ENCODE results near the gene MAP1LC3A.

The MAP1LC3A gene

GRCh38 chr20:34583544-34583943, 25.0 kb downstream of the MAP1LC3A start:
- TF ChIP-seq POLR2A (IDR thresholded peaks at IDR 0.05; ENCODE audit: extremely low read depth, insufficient read length) (no peak), MYC (IDR thresholded peaks at IDR 0.05; ENCODE audit: low read depth, low read length) (no peak), MAX (IDR thresholded peaks at IDR 0.05; ENCODE audit: low read depth, low read length) (no peak), CTCF (IDR thresholded peaks at IDR 0.05; ENCODE audit: low read depth, low read length) (no peak)

GRCh38 chr20:34585019-34585418, 26.5 kb downstream of the MAP1LC3A start:
- TF ChIP-seq CTCF (IDR thresholded peaks at IDR 0.05; ENCODE audit: low read depth, low read length) (no peak), MAX (IDR thresholded peaks at IDR 0.05; ENCODE audit: low read depth, low read length) (no peak), POLR2A (IDR thresholded peaks at IDR 0.05; ENCODE audit: extremely low read depth, insufficient read length) (no peak), MYC (IDR thresholded peaks at IDR 0.05; ENCODE audit: low read depth, low read length) (no peak)
- DNase-seq (ENCODE audit: low read depth), result no peak

More at GRCh38 chr20:34583544-34583943, 25.0 kb downstream of the MAP1LC3A start:
- H3K4me3 ChIP-seq (ENCODE audit: low read depth, low read length), result no peak overlapping the region
- no peak for DNase-seq (ENCODE audit: low read depth)

GRCh38 chr20:34586488-34587163, 28.1 kb downstream of the MAP1LC3A start:
- DNase-seq (ENCODE audit: low read depth), result no peak
- no peak for TF ChIP-seq MAX (IDR thresholded peaks at IDR 0.05; ENCODE audit: low read depth, low read length)
- no peak for TF ChIP-seq CTCF (IDR thresholded peaks at IDR 0.05; ENCODE audit: low read depth, low read length)
- TF ChIP-seq MYC (IDR thresholded peaks at IDR 0.05; ENCODE audit: low read depth, low read length), result no peak
- TF ChIP-seq POLR2A (IDR thresholded peaks at IDR 0.05; ENCODE audit: extremely low read depth, insufficient read length), result no peak

More at GRCh38 chr20:34585019-34585418, 26.5 kb downstream of the MAP1LC3A start:
- H3K4me3 ChIP-seq (ENCODE audit: low read depth, low read length), result no peak overlapping the region

GRCh38 chr20:34595377-34596184, 37.1 kb downstream of the MAP1LC3A start:
- TF ChIP-seq MAX (IDR thresholded peaks at IDR 0.05; ENCODE audit: low read depth, low read length), result no peak
- no peak for TF ChIP-seq CTCF (IDR thresholded peaks at IDR 0.05; ENCODE audit: low read depth, low read length)
- no peak for TF ChIP-seq POLR2A (IDR thresholded peaks at IDR 0.05; ENCODE audit: extremely low read depth, insufficient read length)
- TF ChIP-seq MYC (IDR thresholded peaks at IDR 0.05; ENCODE audit: low read depth, low read length), result no peak
- H3K4me3 ChIP-seq (ENCODE audit: low read depth, low read length), result no peak overlapping the region
- DNase-seq (ENCODE audit: low read depth), result no peak

More at GRCh38 chr20:34586488-34587163, 28.1 kb downstream of the MAP1LC3A start:
- no peak overlapping the region for H3K4me3 ChIP-seq (ENCODE audit: low read depth, low read length)

- no peak for DNase-seq (ENCODE audit: low read depth)
- TF ChIP-seq CTCF (IDR thresholded peaks at IDR 0.05; ENCODE audit: low read depth, low read length) (no peak), POLR2A (IDR thresholded peaks at IDR 0.05; ENCODE audit: extremely low read depth, insufficient read length) (no peak), MAX (IDR thresholded peaks at IDR 0.05; ENCODE audit: low read depth, low read length) (no peak)
- H3K4me3 ChIP-seq (ENCODE audit: low read depth, low read length), result no peak overlapping the region
Measured at GRCh38 chr20:34600892-34601653, 42.6 kb downstream of the MAP1LC3A start.
